PC-3 (cell line): ENCODE results near the gene ZNF512B.

Source experiments
- CTCF ChIP-seq: fragments of 300-600 bp; sonication (generic); conservative IDR thresholded peaks from 2 replicates; pipeline ENCODE4 v1.5.1; 2017; ENCODE audit warnings: antibody characterized with exemption, low read depth, mild to moderate bottlenecking, low read length
- EZH2 ChIP-seq: fragments of 300-600 bp; sonication (generic); IDR thresholded peaks from one replicate; pipeline ENCODE4 v1.6.1; 2017; ENCODE audit warnings: antibody characterized with exemption, mild to moderate bottlenecking, low read length; ENCODE audit not compliant: unreplicated experiment
- EZH2phosphoT487 ChIP-seq: fragments of 300-600 bp; sonication (generic); IDR thresholded peaks from 2 replicates; pipeline ENCODE4 v1.6.1; 2018; ENCODE audit warnings: mild to moderate bottlenecking, antibody characterized with exemption, low read length, borderline replicate concordance

GRCh38 chr20:63919130-63919529 is 50.6 kb downstream of the ZNF512B start:
- no peak for TF ChIP-seq CTCF
- TF ChIP-seq EZH2phosphoT487 = no peak
- TF ChIP-seq EZH2 = no peak
